Measurements from ENCODE around the gene RNF213. TPM values are rescaled to one million over a fixed set of nuclear protein-coding genes. Genes with fewer than 3 reads are reported as not detected.

Gene RNF213
- total RNA-seq, 1 experiment from 2014 or later, result 70.5 TPM

DNA sequence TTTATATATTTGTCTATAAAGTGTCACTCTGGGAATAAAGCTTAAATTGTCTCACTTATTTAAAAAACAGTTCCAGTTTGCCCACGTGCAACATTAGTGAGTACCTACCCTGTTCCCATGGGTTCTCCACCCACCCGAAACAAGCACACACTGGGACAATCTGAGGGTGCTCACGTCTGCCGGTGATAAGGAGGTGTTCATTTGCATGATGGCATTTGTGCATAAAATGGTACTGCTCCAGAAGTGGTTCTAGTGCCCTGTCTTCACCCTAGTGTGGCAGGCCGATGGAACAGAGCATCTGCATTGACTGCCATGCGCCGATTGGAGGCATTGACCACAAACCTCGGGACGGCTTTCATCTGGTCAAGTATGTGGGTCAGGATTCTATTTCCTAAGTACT, 118.7 kb downstream of the RNF213 start:
- H3K27me3 Mint-ChIP-seq (ENCODE audit: low read depth), result no peaks in the 10 kb centered on the region
- ATAC-seq, result no peak
- POLR2A ChIA-PET, result no interaction called here

DNA sequence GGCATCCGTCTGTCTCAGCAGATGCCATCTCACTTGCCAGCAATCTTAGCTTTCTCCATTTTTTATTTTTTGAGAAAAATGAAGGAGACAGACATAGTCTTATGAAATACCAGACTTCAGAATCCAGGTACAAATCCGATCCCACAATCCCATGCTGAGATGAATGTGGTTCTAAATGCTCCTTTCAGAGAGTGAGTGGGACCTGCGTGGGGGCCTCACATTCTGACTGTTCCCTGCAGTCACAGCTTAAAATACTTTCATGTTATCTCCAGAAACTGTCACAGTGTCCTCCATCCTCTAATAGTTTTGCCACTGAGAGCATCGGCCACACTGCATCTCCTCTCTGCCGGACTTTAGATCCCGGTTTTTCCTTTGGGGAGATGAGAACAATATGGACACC, 119.4 kb downstream of the RNF213 start:
- Mint-ChIP-seq H3K36me3 (peaks cover 73% of the 10 kb centered on the region), H3K27ac (no peak overlapping the region), H3K9me3 (no peaks in the 10 kb centered on the region), H3K4me1 (peaks cover 3% of the 10 kb centered on the region), H3K27me3 (ENCODE audit: low read depth) (no peaks in the 10 kb centered on the region), H3K4me3 (no peak overlapping the region)
- ATAC-seq (no peak), DNase-seq (ENCODE audit: low spot score) (no peak)
- ChIA-PET POLR2A (no interaction called here), CTCF (no interaction called here)
- no peak for TF ChIP-seq ZNF232 (CRISPR knock-in tag; IDR thresholded peaks at IDR 0.05)
- no peak for TF ChIP-seq MXD4 (CRISPR knock-in tag; IDR thresholded peaks at IDR 0.05; ENCODE audit: borderline replicate concordance)
- no peak for TF ChIP-seq ZNF671 (CRISPR knock-in tag; IDR thresholded peaks at IDR 0.05)
- no peak for TF ChIP-seq NFYB (CRISPR knock-in tag; conservative IDR thresholded peaks at IDR 0.05; ENCODE audit: low read depth)
- no peak for TF ChIP-seq SMAD4 (CRISPR knock-in tag; IDR thresholded peaks at IDR 0.05)
- TF ChIP-seq ZNF138 (CRISPR knock-in tag; conservative IDR thresholded peaks at IDR 0.05), result no peak
- TF ChIP-seq E2F5 (CRISPR knock-in tag; IDR thresholded peaks at IDR 0.05), result no peak
- no peak for TF ChIP-seq ZNF219 (CRISPR knock-in tag; IDR thresholded peaks at IDR 0.05; ENCODE audit: borderline replicate concordance)
- no peak for TF ChIP-seq RELA (CRISPR knock-in tag; IDR thresholded peaks at IDR 0.05; ENCODE audit: borderline replicate concordance)
- no peak for TF ChIP-seq GABPB1 (CRISPR knock-in tag; IDR thresholded peaks at IDR 0.05)
- no peak for TF ChIP-seq ESRRA (CRISPR knock-in tag; IDR thresholded peaks at IDR 0.05; ENCODE audit: borderline replicate concordance)
- no peak for TF ChIP-seq IRF2 (CRISPR knock-in tag; IDR thresholded peaks at IDR 0.05; ENCODE audit: borderline replicate concordance, low read depth)
- TF ChIP-seq NR2C2 (CRISPR knock-in tag; IDR thresholded peaks at IDR 0.05), result no peak
- no peak for TF ChIP-seq SP1 (CRISPR knock-in tag; conservative IDR thresholded peaks at IDR 0.05)
- no peak for TF ChIP-seq SOX15 (CRISPR knock-in tag; IDR thresholded peaks at IDR 0.05)
- TF ChIP-seq ZNF423 (CRISPR knock-in tag; IDR thresholded peaks at IDR 0.05), result no peak

More for the DNA sequence above, 118.7 kb downstream of the RNF213 start:
- Mint-ChIP-seq H3K4me1 (peaks cover 10% of the 10 kb centered on the region), H3K9me3 (no peaks in the 10 kb centered on the region), H3K4me3 (no peak overlapping the region), H3K27ac (no peak overlapping the region), H3K36me3 (peaks cover 79% of the 10 kb centered on the region)
- CTCF ChIA-PET, result no interaction called here
- TF ChIP-seq SMAD3 (CRISPR knock-in tag; IDR thresholded peaks at IDR 0.05; ENCODE audit: borderline replicate concordance) (no peak), ZNF138 (CRISPR knock-in tag; conservative IDR thresholded peaks at IDR 0.05) (no peak), TCF7 (CRISPR knock-in tag; IDR thresholded peaks at IDR 0.05; ENCODE audit: low read depth) (no peak), ATF1 (CRISPR knock-in tag; IDR thresholded peaks at IDR 0.05) (no peak), KAT7 (CRISPR knock-in tag; IDR thresholded peaks at IDR 0.05; ENCODE audit: borderline replicate concordance) (no peak), NR1H2 (CRISPR knock-in tag; IDR thresholded peaks at IDR 0.05) (no peak), TEAD1 (CRISPR knock-in tag; IDR thresholded peaks at IDR 0.05) (no peak), E2F1 (CRISPR knock-in tag; IDR thresholded peaks at IDR 0.05) (no peak), RORB (CRISPR knock-in tag; IDR thresholded peaks at IDR 0.05) (no peak), ZNF416 (CRISPR knock-in tag; IDR thresholded peaks at IDR 0.05) (no peak), SOX15 (CRISPR knock-in tag; IDR thresholded peaks at IDR 0.05) (no peak), HMGA2 (CRISPR knock-in tag; IDR thresholded peaks at IDR 0.05) (no peak)
- TF ChIP-seq, protein P1, sequence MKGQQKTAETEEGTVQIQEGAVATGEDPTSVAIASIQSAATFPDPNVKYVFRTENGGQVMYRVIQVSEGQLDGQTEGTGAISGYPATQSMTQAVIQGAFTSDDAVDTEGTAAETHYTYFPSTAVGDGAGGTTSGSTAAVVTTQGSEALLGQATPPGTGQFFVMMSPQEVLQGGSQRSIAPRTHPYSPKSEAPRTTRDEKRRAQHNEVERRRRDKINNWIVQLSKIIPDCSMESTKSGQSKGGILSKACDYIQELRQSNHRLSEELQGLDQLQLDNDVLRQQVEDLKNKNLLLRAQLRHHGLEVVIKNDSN (CRISPR knock-in tag; IDR thresholded peaks at IDR 0.05), result no peak
- TF ChIP-seq, protein P2, sequence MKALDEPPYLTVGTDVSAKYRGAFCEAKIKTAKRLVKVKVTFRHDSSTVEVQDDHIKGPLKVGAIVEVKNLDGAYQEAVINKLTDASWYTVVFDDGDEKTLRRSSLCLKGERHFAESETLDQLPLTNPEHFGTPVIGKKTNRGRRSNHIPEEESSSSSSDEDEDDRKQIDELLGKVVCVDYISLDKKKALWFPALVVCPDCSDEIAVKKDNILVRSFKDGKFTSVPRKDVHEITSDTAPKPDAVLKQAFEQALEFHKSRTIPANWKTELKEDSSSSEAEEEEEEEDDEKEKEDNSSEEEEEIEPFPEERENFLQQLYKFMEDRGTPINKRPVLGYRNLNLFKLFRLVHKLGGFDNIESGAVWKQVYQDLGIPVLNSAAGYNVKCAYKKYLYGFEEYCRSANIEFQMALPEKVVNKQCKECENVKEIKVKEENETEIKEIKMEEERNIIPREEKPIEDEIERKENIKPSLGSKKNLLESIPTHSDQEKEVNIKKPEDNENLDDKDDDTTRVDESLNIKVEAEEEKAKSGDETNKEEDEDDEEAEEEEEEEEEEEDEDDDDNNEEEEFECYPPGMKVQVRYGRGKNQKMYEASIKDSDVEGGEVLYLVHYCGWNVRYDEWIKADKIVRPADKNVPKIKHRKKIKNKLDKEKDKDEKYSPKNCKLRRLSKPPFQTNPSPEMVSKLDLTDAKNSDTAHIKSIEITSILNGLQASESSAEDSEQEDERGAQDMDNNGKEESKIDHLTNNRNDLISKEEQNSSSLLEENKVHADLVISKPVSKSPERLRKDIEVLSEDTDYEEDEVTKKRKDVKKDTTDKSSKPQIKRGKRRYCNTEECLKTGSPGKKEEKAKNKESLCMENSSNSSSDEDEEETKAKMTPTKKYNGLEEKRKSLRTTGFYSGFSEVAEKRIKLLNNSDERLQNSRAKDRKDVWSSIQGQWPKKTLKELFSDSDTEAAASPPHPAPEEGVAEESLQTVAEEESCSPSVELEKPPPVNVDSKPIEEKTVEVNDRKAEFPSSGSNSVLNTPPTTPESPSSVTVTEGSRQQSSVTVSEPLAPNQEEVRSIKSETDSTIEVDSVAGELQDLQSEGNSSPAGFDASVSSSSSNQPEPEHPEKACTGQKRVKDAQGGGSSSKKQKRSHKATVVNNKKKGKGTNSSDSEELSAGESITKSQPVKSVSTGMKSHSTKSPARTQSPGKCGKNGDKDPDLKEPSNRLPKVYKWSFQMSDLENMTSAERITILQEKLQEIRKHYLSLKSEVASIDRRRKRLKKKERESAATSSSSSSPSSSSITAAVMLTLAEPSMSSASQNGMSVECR (CRISPR knock-in tag; IDR thresholded peaks at IDR 0.05; ENCODE audit: borderline replicate concordance), result no peak
- TF ChIP-seq, protein P3, sequence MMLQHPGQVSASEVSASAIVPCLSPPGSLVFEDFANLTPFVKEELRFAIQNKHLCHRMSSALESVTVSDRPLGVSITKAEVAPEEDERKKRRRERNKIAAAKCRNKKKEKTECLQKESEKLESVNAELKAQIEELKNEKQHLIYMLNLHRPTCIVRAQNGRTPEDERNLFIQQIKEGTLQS (CRISPR knock-in tag; conservative IDR thresholded peaks at IDR 0.05), result no peak
- TF ChIP-seq, protein P4, sequence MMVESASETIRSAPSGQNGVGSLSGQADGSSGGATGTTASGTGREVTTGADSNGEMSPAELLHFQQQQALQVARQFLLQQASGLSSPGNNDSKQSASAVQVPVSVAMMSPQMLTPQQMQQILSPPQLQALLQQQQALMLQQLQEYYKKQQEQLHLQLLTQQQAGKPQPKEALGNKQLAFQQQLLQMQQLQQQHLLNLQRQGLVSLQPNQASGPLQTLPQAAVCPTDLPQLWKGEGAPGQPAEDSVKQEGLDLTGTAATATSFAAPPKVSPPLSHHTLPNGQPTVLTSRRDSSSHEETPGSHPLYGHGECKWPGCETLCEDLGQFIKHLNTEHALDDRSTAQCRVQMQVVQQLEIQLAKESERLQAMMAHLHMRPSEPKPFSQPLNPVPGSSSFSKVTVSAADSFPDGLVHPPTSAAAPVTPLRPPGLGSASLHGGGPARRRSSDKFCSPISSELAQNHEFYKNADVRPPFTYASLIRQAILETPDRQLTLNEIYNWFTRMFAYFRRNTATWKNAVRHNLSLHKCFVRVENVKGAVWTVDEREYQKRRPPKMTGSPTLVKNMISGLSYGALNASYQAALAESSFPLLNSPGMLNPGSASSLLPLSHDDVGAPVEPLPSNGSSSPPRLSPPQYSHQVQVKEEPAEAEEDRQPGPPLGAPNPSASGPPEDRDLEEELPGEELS (CRISPR knock-in tag; IDR thresholded peaks at IDR 0.05), result no peak
- no peak for DNase-seq (ENCODE audit: low spot score)

All from WTC11 (cell line).